ENCODE results near the gene LRP5.

- TF ChIP-seq CTCF (IDR thresholded peaks at IDR 0.05; ENCODE audit: poor library complexity) (no peak), EZH2phosphoT487 (IDR thresholded peaks at IDR 0.05; ENCODE audit: low read depth, severe bottlenecking, unreplicated experiment) (no peak)
Observed at GRCh38 chr11:68488623-68489022, 176.2 kb downstream of the LRP5 start.
